Measurements from ENCODE around the gene PCP2.
A peak's percentile ranks its signal among the peaks of the same experiment; 100 is the strongest.
"Not testable (repeated sequence)": the region's sequence is repeated elsewhere in the genome, so short reads cannot be mapped to it uniquely, and the experiment has no call there.

PCP2 gene

DNA sequence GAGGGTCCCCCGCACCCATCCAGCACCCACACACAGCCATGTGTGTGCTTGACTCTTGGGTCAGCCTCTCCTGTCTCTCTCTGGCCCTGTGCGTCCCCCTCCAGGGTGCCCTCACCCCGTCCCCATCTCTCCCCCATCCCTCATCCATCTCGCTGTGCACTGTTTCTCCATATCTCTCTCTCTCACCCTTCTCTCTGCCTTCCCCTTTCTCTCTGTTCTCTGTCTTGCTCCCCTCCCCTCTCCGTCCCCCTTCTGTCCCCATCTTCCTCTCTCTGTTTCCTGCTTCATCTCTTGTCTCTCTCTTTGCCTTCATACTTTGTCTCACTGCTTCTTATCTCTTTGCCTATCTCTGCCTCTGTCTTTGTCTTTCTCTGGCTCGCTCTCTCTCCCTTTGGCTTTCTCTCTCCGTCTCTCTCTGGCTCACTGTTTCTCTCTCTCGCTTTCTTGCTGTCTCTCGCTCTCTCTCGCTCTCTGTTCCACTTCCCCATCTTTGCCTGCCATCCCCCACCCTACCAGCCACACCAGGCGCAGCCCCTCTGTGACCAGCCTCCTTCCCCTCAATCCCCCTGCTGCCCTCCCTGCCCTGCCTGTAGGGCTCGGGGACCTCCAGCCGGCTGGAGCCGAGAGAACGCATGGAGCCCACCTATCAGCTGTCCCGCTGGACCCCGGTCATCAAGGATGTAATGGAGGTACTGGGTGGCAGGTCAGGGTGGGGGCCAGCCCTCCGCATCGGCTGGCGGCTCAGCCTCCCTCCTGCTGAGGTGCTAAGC lies 12.3 kb upstream of the PCP2 start:
- H3K36me3 ChIP-seq, result peaks cover 18 to 70% (median 53%) of the 10 kb centered on the region in 11 experiments; a peak in 19 of 22 replicates
- no peak for TF ChIP-seq Cebpa-rat (IDR thresholded peaks at IDR 0.05)
- H3K4me3 ChIP-seq, result peak overlapping the region in 1 of 10 experiments; percentile 26; a peak in 2 of 20 replicates
- H4K20me1 ChIP-seq, result peaks cover 0 to 16% (median 0%) of the 10 kb centered on the region in 11 experiments; a peak in 8 of 22 replicates
- H3K4me2 ChIP-seq, result peak overlapping the region in 8 of 11 experiments; percentile 31 to 83 (median 71); a peak in 16 of 22 replicates
- H3K4me1 ChIP-seq, result peaks cover 0 to 35% (median 23%) of the 10 kb centered on the region in 10 experiments; a peak in 14 of 20 replicates
- H3K9me3 ChIP-seq (replicated peaks in 1 of 11), result peaks cover 0 to 14% (median 0%) of the 10 kb centered on the region in 11 experiments; a peak in 3 of 22 replicates
- peak overlapping the region in 9 of 11 experiments; percentile 27 to 81 (median 58); a peak in 16 of 22 replicates for H3K27ac ChIP-seq
- H3K27me3 ChIP-seq, result peaks cover 0 to 1% (median 0%) of the 10 kb centered on the region in 11 experiments; a peak in 1 of 22 replicates
- peak overlapping the region in 9 of 11 experiments; percentile 27 to 71 (median 58); a peak in 14 of 22 replicates for H3K9ac ChIP-seq

DNA sequence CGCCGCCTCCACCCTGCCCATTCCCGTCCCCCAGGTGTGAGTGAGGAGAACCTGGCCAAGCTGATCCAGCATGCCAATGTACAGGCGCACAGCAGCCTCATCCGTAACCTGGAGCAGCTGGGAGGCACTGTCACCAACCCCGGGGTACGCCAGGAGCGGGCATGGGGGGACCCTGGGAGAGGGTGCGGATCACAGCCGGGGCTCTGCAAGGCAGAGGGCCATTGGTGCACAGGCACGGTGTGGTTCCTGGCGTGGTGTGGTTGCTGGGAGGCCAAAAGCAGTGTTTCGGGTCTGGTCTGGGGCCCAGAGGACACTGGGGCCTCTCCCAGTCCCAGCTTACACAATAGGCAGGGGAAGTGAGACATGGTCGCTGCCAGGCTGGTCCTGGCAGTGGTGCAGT lies 11.6 kb upstream of the PCP2 start:
- Histone ChIP-seq H3K4me2 (peak overlapping the region in 8 of 11 experiments; percentile 31 to 83 (median 71); a peak in 16 of 22 replicates), H3K36me3 (peaks cover 18 to 77% (median 58%) of the 10 kb centered on the region in 11 experiments; a peak in 19 of 22 replicates), H3K9me3 (replicated peaks in 1 of 11) (peaks cover 0 to 14% (median 0%) of the 10 kb centered on the region in 11 experiments; a peak in 3 of 22 replicates), H3K9ac (peak overlapping the region in 9 of 11 experiments; percentile 27 to 71 (median 58); a peak in 14 of 22 replicates), H3K4me3 (no peak overlapping the region), H3K4me1 (peaks cover 0 to 35% (median 23%) of the 10 kb centered on the region in 10 experiments; a peak in 14 of 20 replicates), H3K27ac (peak overlapping the region in 8 of 11 experiments; percentile 33 to 81 (median 60); a peak in 13 of 22 replicates), H4K20me1 (peaks cover 0 to 22% (median under 1%) of the 10 kb centered on the region in 11 experiments; a peak in 8 of 22 replicates), H3K27me3 (no peaks in the 10 kb centered on the region)
- TF ChIP-seq Cebpa-rat (IDR thresholded peaks at IDR 0.05), result peak in 1 of 11 experiments; percentile 26; a peak in 1 of 22 replicates

DNA sequence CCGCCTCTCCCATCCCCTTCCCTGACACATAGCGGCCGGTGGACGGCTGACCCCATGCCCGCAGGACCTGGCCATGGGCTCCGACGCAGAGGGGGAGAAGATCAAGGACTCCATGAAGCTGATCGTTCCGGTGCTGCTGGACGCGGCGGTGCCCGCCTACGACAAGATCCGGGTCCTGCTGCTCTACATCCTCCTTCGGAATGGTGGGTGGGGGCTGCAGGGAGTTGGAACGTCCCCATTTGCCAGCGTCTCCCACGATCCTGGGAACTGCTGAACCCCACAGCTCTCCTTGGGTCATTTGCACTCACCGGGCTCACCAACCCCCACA lies 11.0 kb upstream of the PCP2 start:
- Histone ChIP-seq H3K4me3 (no peak overlapping the region), H3K9me3 (replicated peaks in 1 of 11) (peaks cover 0 to 14% (median 0%) of the 10 kb centered on the region in 11 experiments; a peak in 3 of 22 replicates), H3K36me3 (peaks cover 18 to 84% (median 58%) of the 10 kb centered on the region in 11 experiments; a peak in 19 of 22 replicates), H3K4me1 (peaks cover 0 to 38% (median 24%) of the 10 kb centered on the region in 10 experiments; a peak in 14 of 20 replicates), H3K27ac (peak overlapping the region in 6 of 11 experiments; percentile 33 to 81 (median 68); a peak in 9 of 22 replicates), H3K9ac (peak overlapping the region in 5 of 11 experiments; percentile 45 to 71 (median 62); a peak in 8 of 22 replicates), H3K27me3 (no peaks in the 10 kb centered on the region), H3K4me2 (peak overlapping the region in 6 of 11 experiments; percentile 67 to 83 (median 78); a peak in 10 of 22 replicates), H4K20me1 (peaks cover 0 to 29% (median 4%) of the 10 kb centered on the region in 11 experiments; a peak in 10 of 22 replicates)
- no peak for TF ChIP-seq Cebpa-rat (IDR thresholded peaks at IDR 0.05)

DNA sequence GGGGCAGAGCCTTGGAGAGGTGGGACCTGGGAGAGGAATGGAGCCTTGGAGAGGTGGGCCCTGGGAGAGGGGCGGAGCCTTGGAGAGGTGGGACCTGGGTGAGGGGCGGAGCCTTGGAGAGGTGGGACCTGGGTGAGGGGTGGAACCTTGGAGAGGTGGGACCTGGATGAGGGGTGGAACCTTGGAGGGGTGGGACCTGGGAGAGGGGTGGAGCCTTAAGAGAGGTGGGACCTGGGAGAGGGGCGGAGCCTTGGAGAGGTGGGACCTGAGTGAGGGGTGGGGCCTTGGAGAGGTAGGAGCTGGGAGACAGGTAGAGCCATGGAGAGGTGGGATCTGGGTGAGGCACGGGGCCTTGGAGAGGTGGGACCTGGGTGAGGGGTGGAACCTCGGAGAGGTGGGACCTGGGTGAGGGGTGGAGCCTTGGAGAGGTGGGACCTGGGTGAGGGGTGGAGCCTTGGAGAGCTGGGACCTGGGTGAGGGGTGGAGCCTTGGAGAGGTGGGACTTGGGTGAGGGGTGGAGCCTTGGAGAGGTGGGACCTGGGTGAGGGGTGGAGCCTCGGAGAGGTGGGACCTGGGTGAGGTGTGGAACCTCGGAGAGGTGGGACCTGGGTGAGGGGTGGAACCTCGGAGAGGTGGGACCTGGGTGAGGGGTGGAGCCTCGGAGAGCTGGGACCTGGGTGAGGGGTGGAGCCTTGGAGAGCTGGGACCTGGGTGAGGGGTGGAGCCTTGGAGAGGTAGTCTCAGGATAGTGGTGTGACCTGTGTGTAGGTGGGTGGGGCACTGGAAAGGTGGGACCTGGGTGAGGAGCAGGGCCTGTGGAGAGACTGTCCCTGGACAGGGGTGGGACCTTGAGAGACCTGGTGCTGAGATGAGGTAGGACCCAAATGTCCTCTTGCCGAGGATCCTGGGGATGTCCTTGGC lies 10.4 kb upstream of the PCP2 start:
- not testable (repeated sequence) for H3K27me3 ChIP-seq, H3K4me3 ChIP-seq, H3K9ac ChIP-seq
- Histone ChIP-seq H3K9me3 (replicated peaks in 1 of 11) (peaks cover 0 to 14% (median 0%) of the 10 kb centered on the region in 11 experiments; a peak in 3 of 22 replicates), H3K4me2 (peak overlapping the region in 5 of 11 experiments; percentile 67 to 83 (median 81); a peak in 9 of 22 replicates), H3K36me3 (peaks cover 18 to 88% (median 58%) of the 10 kb centered on the region in 11 experiments; a peak in 19 of 22 replicates), H4K20me1 (peaks cover 0 to 35% (median 4%) of the 10 kb centered on the region in 11 experiments; a peak in 12 of 22 replicates), H3K4me1 (peaks cover 0 to 44% (median 26%) of the 10 kb centered on the region in 10 experiments; a peak in 14 of 20 replicates), H3K27ac (peak overlapping the region in 1 of 11 experiments; percentile 81; a peak in 1 of 22 replicates)

DNA sequence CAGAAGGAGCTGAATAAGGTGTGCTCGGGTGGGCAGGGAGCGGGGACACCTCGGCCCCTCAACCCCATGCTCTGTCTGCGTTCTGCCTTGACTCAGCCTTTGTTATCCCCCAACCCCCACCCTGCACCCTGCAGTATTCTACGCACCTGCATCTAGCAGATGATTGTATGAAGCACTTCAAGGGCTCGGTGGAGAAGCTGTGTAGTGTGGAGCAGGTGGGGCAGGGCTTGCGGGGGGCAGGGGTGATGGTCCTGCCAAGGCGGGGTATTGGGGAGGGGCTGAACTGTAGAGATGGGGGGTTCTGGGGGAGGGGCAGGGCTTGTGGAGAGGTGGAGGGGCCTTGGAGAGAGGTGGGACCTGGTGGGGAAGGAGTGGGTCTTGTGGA lies 9.5 kb upstream of the PCP2 start:
- Histone ChIP-seq H3K9me3 (replicated peaks in 1 of 11) (peaks cover 0 to 14% (median 0%) of the 10 kb centered on the region in 11 experiments; a peak in 3 of 22 replicates), H3K27ac (no peak overlapping the region), H3K4me3 (no peak overlapping the region), H3K36me3 (peaks cover 18 to 93% (median 58%) of the 10 kb centered on the region in 11 experiments; a peak in 19 of 22 replicates), H3K9ac (no peak overlapping the region), H4K20me1 (peaks cover 0 to 39% (median 6%) of the 10 kb centered on the region in 11 experiments; a peak in 12 of 22 replicates), H3K4me1 (peaks cover 6 to 53% (median 31%) of the 10 kb centered on the region in 10 experiments; a peak in 18 of 20 replicates), H3K27me3 (no peaks in the 10 kb centered on the region), H3K4me2 (no peak overlapping the region)
- no peak for TF ChIP-seq Cebpa-rat (IDR thresholded peaks at IDR 0.05)

DNA sequence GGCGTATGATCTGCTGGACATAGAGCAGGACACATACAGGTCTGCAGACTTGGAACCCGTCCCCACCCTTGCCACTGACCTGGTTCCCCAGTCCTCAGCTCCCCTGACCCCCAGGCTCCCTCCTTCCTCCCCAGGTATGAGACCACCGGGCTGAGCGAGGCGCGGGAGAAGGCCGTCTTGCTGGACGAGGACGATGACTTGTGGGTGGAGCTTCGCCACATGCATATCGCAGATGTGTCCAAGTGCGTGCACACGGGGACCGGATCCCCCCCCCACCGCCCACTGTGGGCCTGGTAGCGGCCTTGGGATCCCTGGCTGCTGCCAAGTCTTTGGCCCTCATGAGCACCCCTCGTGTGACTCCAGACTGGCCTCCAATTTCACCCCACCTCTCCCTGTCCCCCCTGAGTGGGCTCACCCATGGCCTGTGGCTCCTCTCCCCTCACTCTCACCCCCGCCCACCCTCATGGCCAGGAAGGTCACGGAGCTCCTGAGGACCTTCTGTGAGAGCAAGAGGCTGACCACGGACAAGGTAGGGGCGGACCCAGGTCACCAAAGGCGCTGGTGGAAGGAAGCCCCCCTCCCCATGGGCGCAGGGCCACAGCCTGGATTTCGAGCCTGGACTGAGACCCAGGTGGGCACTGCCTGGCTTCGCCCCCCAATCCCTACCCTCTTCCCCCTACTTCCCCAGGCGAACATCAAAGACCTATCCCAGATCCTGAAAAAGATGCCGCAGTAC lies 8.9 kb upstream of the PCP2 start:
- TF ChIP-seq Cebpa-rat (IDR thresholded peaks at IDR 0.05), result no peak
- H3K9me3 ChIP-seq (replicated peaks in 1 of 11), result peaks cover 0 to 14% (median 0%) of the 10 kb centered on the region in 11 experiments; a peak in 3 of 22 replicates
- peaks cover 11 to 58% (median 37%) of the 10 kb centered on the region in 10 experiments; a peak in 19 of 20 replicates for H3K4me1 ChIP-seq
- peaks cover 16 to 87% (median 56%) of the 10 kb centered on the region in 11 experiments; a peak in 19 of 22 replicates for H3K36me3 ChIP-seq
- no peak overlapping the region for H3K4me2 ChIP-seq
- H3K27ac ChIP-seq, result no peak overlapping the region
- no peaks in the 10 kb centered on the region for H3K27me3 ChIP-seq
- H3K4me3 ChIP-seq, result no peak overlapping the region
- H3K9ac ChIP-seq, result no peak overlapping the region
- peaks cover 0 to 39% (median 6%) of the 10 kb centered on the region in 11 experiments; a peak in 12 of 22 replicates for H4K20me1 ChIP-seq

Data from BLaER1 treated with 17β-estradiol and CSF1 and Interleukin-3, amounts not matched to agents 10 nM and 100 nM (cell line).